Endodermal cell (in vitro differentiated cells): ENCODE data around the gene GABRB1. TPM values are rescaled to one million over a fixed set of nuclear protein-coding genes. Genes with fewer than 3 reads are reported as not detected.

Experiments used
- DNase-seq: peaks from one replicate; pipeline ENCODE4 v3.0.0-alpha.2; 2017
- H3K27ac ChIP-seq: 2 replicates; pipeline ENCODE4 v1.5.1; 2013; ENCODE audit warnings: mild to moderate bottlenecking, low read depth, low read length, moderate library complexity
- H3K27me3 ChIP-seq: 2 replicates; pipeline ENCODE4 v1.6.1; 2013; ENCODE audit warnings: mild to moderate bottlenecking, low read length, moderate library complexity; ENCODE audit not compliant: insufficient read depth, control insufficient read depth, poor library complexity, severe bottlenecking
- H3K36me3 ChIP-seq: 2 replicates; pipeline ENCODE4 v1.7.0; 2013; ENCODE audit warnings: mild to moderate bottlenecking, low read length, moderate library complexity; ENCODE audit not compliant: control insufficient read depth, insufficient read depth
- H3K4me1 ChIP-seq: one replicate; pipeline ENCODE4 v1.7.0; 2013; ENCODE audit warnings: low read length; ENCODE audit not compliant: control insufficient read depth, insufficient read depth
- H3K4me3 ChIP-seq: 2 replicates; pipeline ENCODE4 v1.5.1; 2013; ENCODE audit warnings: mild to moderate bottlenecking, low read length, moderate library complexity
- H3K9ac ChIP-seq: 2 replicates; pipeline ENCODE4 v1.6.1; 2013; ENCODE audit warnings: mild to moderate bottlenecking, low read length, moderate library complexity; ENCODE audit not compliant: poor library complexity, severe bottlenecking; ENCODE audit errors: extremely low read depth
- H3K9me3 ChIP-seq: 2 replicates; pipeline ENCODE4 v1.6.1; 2013; ENCODE audit warnings: mild to moderate bottlenecking, low read length, moderate library complexity; ENCODE audit not compliant: control insufficient read depth
- H3K27ac Mint-ChIP-seq: 2 replicates; pipeline ENCODE4 v1.8.0; 2020; ENCODE audit warnings: mixed read lengths
- H3K27me3 Mint-ChIP-seq: 2 replicates; pipeline ENCODE4 v1.8.0; 2021; ENCODE audit warnings: mild to moderate bottlenecking, mixed read lengths; ENCODE audit not compliant: insufficient read depth
- H3K36me3 Mint-ChIP-seq: 2 replicates; pipeline ENCODE4 v1.8.0; 2020; ENCODE audit warnings: low read depth, mixed read lengths
- H3K4me1 Mint-ChIP-seq: 2 replicates; pipeline ENCODE4 v1.8.0; 2020; ENCODE audit warnings: mixed read lengths
- H3K4me3 Mint-ChIP-seq: 2 replicates; pipeline ENCODE4 v1.8.0; 2020; ENCODE audit warnings: mild to moderate bottlenecking, moderate library complexity, mixed read lengths
- H3K9me3 Mint-ChIP-seq: 2 replicates; pipeline ENCODE4 v1.8.0; 2020; ENCODE audit warnings: mild to moderate bottlenecking, mixed read lengths
- CTCF ChIP-seq: fragments of 200-600 bp; sonication (generic); conservative IDR thresholded peaks from 2 replicates; pipeline ENCODE4 v1.5.0; 2021; ENCODE audit warnings: antibody characterized with exemption, mild to moderate bottlenecking
- WGBS, 2 experiments: methylation state at CpG; one replicate each; pipeline versions ENCODE4 v1.1.5 to v1.1.7; 2013; ENCODE audit warnings: missing lambda C conversion rate in 2 of 2, mixed read lengths in 1 of 2; ENCODE audit not compliant: insufficient coverage in 1 of 2, insufficient read length in 1 of 2; 5-methylcytosine and 5-hydroxymethylcytosine counted together
- total RNA-seq, 2 donors: library from RNA; stranded (reverse); fragmentation: NEBNext Ultra II Directional in 1 of 2; extraction: Animal tissue kit (Norgen Biotek cat#: 25700) in 1 of 2; gene quantifications; 2 replicates in 1 of 2; 3 replicates in 1 of 2; pipeline ENCODE4 v1.2.1, GENCODE V29; 2021

Gene GABRB1
- total RNA-seq, 2 donors from 2014 or later, result not detected

DNA sequence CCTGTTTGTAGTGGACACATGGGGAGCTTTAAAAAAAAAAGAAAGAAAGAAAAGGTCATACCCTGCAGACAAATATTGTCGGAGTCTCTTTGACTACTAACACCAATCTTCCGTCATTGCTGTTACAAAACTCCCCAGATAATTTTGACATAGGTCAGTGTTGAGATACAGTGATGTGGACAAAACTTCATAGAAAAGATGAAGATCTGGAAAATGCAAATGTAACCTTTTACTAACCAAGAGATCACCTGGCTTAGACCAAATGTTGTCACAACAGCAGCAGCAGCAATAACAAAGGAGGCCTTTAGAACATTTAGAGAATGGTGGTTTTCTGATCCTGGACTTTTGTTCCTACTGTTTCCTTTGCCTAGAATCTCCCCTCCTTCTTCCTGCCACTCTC, 440.2 kb downstream of the GABRB1 start:
- Histone ChIP-seq H3K27ac (no peak overlapping the region), H3K4me1 (no peaks in the 10 kb centered on the region), H3K27me3 (no peaks in the 10 kb centered on the region), H3K36me3 (no peaks in the 10 kb centered on the region), H3K4me3 (no peak overlapping the region), H3K9ac (no peak overlapping the region), H3K9me3 (no peaks in the 10 kb centered on the region)
- H3K36me3 Mint-ChIP-seq, result no peaks in the 10 kb centered on the region
- H3K4me3 Mint-ChIP-seq, result no peak overlapping the region
- H3K9me3 Mint-ChIP-seq, result no peaks in the 10 kb centered on the region
- TF ChIP-seq CTCF, result no peak
- H3K4me1 Mint-ChIP-seq, result peaks cover 2% of the 10 kb centered on the region
- DNase-seq, result no peak
- no peaks in the 10 kb centered on the region for H3K27me3 Mint-ChIP-seq
- no peak overlapping the region for H3K27ac Mint-ChIP-seq
- WGBS, 2 experiments, result 83% methylated on average over 2 of the region's 2 CpGs; no CpG with 5 or more reads in 1 of the 2 experiments

GRCh38 chr4:47473141-47473750, 441.9 kb downstream of the GABRB1 start:
- no peak for TF ChIP-seq CTCF
- no peaks in the 10 kb centered on the region for H3K9me3 ChIP-seq
- H3K36me3 ChIP-seq, result no peaks in the 10 kb centered on the region
- H3K27ac ChIP-seq, result no peak overlapping the region
- no peaks in the 10 kb centered on the region for H3K27me3 Mint-ChIP-seq
- WGBS, 2 experiments, result 91 to 92% methylated on average over 3 of the region's 3 CpGs
- no peak overlapping the region for H3K27ac Mint-ChIP-seq
- H3K4me1 Mint-ChIP-seq, result peaks cover 2% of the 10 kb centered on the region
- H3K4me3 ChIP-seq, result no peak overlapping the region
- H3K4me3 Mint-ChIP-seq, result no peak overlapping the region
- H3K9ac ChIP-seq, result no peak overlapping the region
- H3K9me3 Mint-ChIP-seq, result no peaks in the 10 kb centered on the region
- no peaks in the 10 kb centered on the region for H3K27me3 ChIP-seq
- H3K4me1 ChIP-seq, result no peaks in the 10 kb centered on the region
- H3K36me3 Mint-ChIP-seq, result no peaks in the 10 kb centered on the region
- no peak for DNase-seq

GRCh38 chr4:47474799-47475198, 443.4 kb downstream of the GABRB1 start:
- no peak for DNase-seq
- Mint-ChIP-seq H3K4me1 (peaks cover 2% of the 10 kb centered on the region), H3K27me3 (no peaks in the 10 kb centered on the region), H3K27ac (no peak overlapping the region), H3K4me3 (no peak overlapping the region), H3K9me3 (no peaks in the 10 kb centered on the region), H3K36me3 (no peaks in the 10 kb centered on the region)
- Histone ChIP-seq H3K27ac (no peak overlapping the region), H3K27me3 (no peaks in the 10 kb centered on the region), H3K36me3 (no peaks in the 10 kb centered on the region), H3K9me3 (no peaks in the 10 kb centered on the region), H3K4me3 (no peak overlapping the region), H3K9ac (no peak overlapping the region), H3K4me1 (no peaks in the 10 kb centered on the region)
- 60 to 91% methylated on average over 1 to 3 of the region's 4 CpGs for WGBS, 2 experiments
- no peak for TF ChIP-seq CTCF
